ENCODE data around the gene MCF2L2.

MCF2L2 gene

DNA sequence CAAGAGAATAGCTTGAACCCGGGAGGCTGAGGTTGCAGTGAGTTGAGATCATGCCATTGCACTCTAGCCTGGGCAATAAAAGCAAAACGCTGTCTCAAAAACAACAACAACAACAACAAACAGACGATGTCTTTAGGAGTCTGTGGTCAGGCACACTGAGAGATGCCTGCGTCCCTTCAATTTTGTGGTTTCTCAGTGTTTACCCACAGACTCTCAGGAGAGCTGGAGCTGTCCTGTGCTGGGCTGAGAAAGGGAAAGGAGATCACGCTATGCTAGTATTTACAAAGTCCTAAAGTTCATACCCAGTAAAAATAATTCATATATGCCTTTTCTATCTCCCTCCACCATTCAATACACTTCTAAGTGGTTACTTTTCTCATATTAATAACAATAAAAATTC lies 272.2 kb downstream of the MCF2L2 start:
- DNase-seq (ENCODE audit: low spot score), result no peak
- TF ChIP-seq, protein P1, sequence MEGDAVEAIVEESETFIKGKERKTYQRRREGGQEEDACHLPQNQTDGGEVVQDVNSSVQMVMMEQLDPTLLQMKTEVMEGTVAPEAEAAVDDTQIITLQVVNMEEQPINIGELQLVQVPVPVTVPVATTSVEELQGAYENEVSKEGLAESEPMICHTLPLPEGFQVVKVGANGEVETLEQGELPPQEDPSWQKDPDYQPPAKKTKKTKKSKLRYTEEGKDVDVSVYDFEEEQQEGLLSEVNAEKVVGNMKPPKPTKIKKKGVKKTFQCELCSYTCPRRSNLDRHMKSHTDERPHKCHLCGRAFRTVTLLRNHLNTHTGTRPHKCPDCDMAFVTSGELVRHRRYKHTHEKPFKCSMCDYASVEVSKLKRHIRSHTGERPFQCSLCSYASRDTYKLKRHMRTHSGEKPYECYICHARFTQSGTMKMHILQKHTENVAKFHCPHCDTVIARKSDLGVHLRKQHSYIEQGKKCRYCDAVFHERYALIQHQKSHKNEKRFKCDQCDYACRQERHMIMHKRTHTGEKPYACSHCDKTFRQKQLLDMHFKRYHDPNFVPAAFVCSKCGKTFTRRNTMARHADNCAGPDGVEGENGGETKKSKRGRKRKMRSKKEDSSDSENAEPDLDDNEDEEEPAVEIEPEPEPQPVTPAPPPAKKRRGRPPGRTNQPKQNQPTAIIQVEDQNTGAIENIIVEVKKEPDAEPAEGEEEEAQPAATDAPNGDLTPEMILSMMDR (conservative IDR thresholded peaks at IDR 0.05; ENCODE audit: low read depth), result no peak
- POLR2A ChIA-PET (ENCODE audit: low non-redundant PET), result no interaction called here
- no peak overlapping the region for H3K27ac ChIP-seq
- CTCF ChIA-PET, result no interaction called here

DNA sequence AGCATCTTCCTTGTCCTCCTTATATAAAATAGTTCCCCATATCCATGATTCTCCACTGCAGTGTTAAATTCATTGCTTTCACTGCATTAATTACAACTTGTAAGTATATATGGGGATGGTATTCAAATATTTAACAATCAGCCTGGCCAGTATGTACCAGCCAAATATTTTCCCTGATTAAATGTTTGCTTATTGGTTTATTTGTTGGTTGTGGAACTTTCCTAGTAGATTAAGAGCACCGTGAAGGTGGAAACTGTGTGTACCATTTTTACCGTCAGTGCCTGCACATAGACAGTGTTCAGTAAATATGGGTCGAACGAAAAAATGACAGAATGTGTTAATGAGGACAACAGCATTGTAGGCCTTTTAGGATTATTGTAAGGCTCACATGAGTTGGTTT lies 272.9 kb downstream of the MCF2L2 start:
- TF ChIP-seq, protein P1 (conservative IDR thresholded peaks at IDR 0.05; ENCODE audit: low read depth), result no peak
- CTCF ChIA-PET, result no interaction called here
- H3K27ac ChIP-seq, result no peak overlapping the region
- no peak for DNase-seq (ENCODE audit: low spot score)
- POLR2A ChIA-PET (ENCODE audit: low non-redundant PET), result no interaction called here

DNA sequence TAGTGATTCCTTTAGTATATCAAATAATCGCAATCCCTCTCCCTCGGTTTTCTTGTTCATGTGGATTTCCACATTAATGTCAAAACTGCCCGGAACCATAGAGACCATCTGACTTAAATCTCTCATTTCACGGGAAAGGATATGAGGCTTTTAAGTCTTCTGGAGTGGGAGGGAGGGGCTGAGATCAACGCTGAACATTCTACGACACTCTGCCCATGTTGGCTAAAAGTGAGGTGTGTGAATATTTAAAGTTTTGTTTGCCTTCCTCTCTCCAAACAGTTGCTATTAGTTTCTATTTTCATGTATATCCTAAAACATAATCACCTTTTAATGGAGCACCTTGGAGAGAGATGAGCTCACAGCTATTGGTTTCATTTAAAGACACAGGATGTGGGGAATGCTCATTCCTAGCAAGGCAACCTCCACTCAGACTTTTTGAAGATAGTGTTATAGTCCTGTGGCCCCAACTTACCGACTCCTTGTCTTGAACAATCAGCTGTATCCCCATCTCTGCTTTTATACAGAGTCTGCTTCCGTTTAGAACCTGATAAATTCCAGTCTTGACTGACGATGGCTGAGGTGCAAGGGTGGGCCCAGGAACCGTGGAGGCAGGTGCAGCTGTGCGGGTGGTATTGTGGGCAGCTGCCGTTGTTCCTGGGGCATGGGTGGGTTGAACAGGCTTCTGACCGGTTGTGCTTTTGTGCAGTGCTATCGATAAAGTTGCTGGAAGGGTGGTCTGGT lies 275.0 kb downstream of the MCF2L2 start:
- ChIA-PET CTCF (interaction anchor here (0.5 to 0.6 kb wide), 2 partner anchors 81 to 446 kb away, joined by 3 to 8 read pairs; no protein-coding TSS in a partner anchor), POLR2A (ENCODE audit: low non-redundant PET) (no interaction called here)
- H3K27ac ChIP-seq, result no peak overlapping the region
- TF ChIP-seq, protein P1 (conservative IDR thresholded peaks at IDR 0.05; ENCODE audit: low read depth), result no peak
- DNase-seq (ENCODE audit: low spot score), result no peak

DNA sequence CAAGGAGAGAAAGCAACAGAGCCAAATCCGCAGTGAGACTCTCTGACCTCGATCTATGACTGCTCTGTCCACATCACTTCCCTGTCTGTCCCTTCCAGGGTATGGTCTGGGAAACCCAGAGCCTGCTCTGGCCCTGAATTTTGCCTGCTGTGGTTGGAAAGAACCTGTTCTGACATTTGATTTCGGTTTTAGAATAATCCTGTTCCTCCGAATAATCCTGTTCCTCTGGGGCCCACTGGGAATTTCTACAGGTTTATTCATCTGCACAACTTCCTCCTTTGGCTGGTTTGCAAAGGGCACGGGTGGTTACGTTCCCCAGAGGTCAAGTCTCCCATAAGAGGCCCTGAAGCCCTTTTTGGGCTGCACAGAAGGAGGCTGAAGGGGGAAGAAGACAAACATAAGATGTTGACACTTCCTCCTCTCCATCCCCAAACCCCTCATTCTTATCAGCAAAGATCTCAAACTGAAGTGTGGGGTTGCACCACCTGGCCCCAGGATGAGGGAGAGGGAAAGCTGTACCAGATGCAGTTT lies 276.5 kb downstream of the MCF2L2 start:
- H3K27ac ChIP-seq, result no peak overlapping the region
- TF ChIP-seq, protein P1 (conservative IDR thresholded peaks at IDR 0.05; ENCODE audit: low read depth), result no peak
- DNase-seq (ENCODE audit: low spot score), result no peak
- CTCF ChIA-PET, result no interaction called here
- POLR2A ChIA-PET (ENCODE audit: low non-redundant PET), result no interaction called here

DNA sequence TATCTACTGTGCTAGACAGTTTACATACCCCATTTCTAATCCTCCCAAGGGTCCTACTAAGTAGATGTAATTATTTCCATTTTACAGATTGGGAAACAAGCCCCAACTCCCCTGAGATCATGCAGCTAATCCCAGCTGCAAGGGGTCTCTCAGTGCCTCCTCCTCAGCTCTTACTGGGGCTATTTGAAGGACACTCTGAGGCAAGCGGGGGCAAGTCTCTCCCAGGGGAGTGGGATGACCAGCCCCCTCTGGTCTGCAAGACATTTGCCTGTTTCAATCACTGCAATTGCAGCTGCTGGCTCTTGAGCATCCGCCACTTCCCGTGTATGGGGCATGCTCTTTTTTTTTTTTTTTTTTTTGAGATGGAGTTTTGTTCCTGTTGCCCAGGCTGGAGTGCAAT lies 277.3 kb downstream of the MCF2L2 start:
- DNase-seq (ENCODE audit: low spot score), result no peak
- no peak overlapping the region for H3K27ac ChIP-seq
- CTCF ChIA-PET, result no interaction called here
- TF ChIP-seq, protein P1 (conservative IDR thresholded peaks at IDR 0.05; ENCODE audit: low read depth), result no peak
- POLR2A ChIA-PET (ENCODE audit: low non-redundant PET), result no interaction called here

DNA sequence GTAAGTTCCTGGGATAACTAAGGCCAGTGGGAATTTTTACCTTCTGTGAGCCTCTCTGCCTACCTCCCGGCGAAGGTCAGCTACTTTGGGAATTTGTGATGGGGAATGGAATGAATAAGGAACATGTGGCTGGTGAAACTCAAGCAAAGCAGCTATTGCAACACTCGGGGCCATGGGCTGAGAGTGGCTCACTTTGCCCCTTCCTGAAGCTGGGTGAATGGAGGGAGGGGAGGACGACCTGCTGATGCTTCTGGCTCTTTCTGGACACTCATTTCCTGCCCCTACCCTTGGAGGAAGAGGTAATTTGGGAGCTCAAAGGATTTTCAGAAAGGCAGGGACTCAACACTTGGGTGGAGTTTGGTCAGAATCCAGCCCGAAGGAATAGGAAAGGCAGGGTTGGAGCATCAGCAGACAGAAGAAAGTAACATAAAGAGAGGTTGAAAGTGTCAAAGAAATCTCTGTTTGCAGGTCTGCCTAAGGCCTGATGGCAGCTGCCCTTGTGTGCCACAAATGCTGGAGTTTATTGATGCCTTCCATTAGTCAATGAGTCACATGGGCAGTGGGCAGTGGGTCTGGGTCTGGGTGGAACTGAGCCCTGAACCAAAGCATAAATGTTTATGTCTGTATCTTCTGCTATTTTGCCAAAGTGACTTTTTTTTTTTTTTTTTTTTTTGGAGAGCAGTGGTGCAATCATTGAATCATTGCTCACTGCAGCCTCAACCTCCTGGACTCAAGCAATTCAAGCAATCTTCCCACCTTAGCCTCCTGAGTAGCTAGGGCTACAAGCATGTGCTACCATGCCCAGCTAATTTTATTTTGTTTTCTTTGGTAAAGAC lies 278.3 kb downstream of the MCF2L2 start:
- no peak overlapping the region for H3K27ac ChIP-seq
- ChIA-PET CTCF (no interaction called here), POLR2A (ENCODE audit: low non-redundant PET) (no interaction called here)

More for the DNA sequence above, 278.3 kb downstream of the MCF2L2 start:
- DNase-seq (ENCODE audit: low spot score), result no peak
- TF ChIP-seq, protein P1 (conservative IDR thresholded peaks at IDR 0.05; ENCODE audit: low read depth), result no peak

Measured in RWPE1 (cell line).